HG03060 (cell line): ENCODE data around the gene ZNF574.

Experiments
- ATAC-seq: cut with Tn5 transposase; IDR thresholded peaks from one replicate; pipeline ENCODE4 v1.9.1; 2021; ENCODE audit warnings: low read depth, moderate number of reproducible peaks; ENCODE audit not compliant: unreplicated experiment

ZNF574 gene

GRCh38 chr19:42121036-42121621 lies 45.2 kb downstream of the ZNF574 start:
- no peak for ATAC-seq

- ATAC-seq = no peak
Observed at GRCh38 chr19:42121656-42122069, 45.7 kb downstream of the ZNF574 start.

- ATAC-seq = no peak
Observed at GRCh38 chr19:42122691-42123607, 47.0 kb downstream of the ZNF574 start.

- no peak for ATAC-seq
Observed at GRCh38 chr19:42123765-42124164, 47.8 kb downstream of the ZNF574 start.

GRCh38 chr19:42124386-42124901 lies 48.5 kb downstream of the ZNF574 start:
- ATAC-seq = no peak

- ATAC-seq = no peak
Observed at GRCh38 chr19:42125536-42125935, 49.6 kb downstream of the ZNF574 start.

GRCh38 chr19:42126574-42126973 lies 50.6 kb downstream of the ZNF574 start:
- no peak for ATAC-seq

- ATAC-seq = peak; percentile 34
Observed at GRCh38 chr19:42129399-42130253, 53.7 kb downstream of the ZNF574 start.

GRCh38 chr19:42130254-42130573 lies 54.2 kb downstream of the ZNF574 start:
- no peak for ATAC-seq
